HEK293 (cell line): ENCODE data around the gene DNAJB6.

Experiments used
- CTCF ChIA-PET: fragments of 350-600 bp; formaldehyde crosslinking; extraction: SDS; loops from one replicate; lab custom pipeline; 2021; ENCODE audit warnings: antibody characterized with exemption; lab: Yijun Ruan, JAX
- POLR2A ChIA-PET: fragments of 300-600 bp; formaldehyde crosslinking; extraction: SDS; loops from one replicate; lab custom pipeline; 2020; ENCODE audit warnings: antibody characterized with exemption, inconsistent platforms; lab: Yijun Ruan, JAX
- H3K27ac ChIP-seq: fragments of 200-500 bp; sonication (Bioruptor generic); 2 replicates; pipeline ENCODE4 v1.5.1; 2014; ENCODE audit warnings: low read depth, low read length, control low read depth, inconsistent platforms; ENCODE audit errors: extremely low read depth
- H3K36me3 ChIP-seq, 2 experiments: fragments of 200-500 bp in 1 of 2; sonication (Bioruptor generic) in 1 of 2; 1 replicate in 1 of 2; 2 replicates in 1 of 2; pipeline ENCODE4 v1.5.1; 2014 to 2017; ENCODE audit warnings: inconsistent platforms in 2 of 2, low read length in 2 of 2; ENCODE audit not compliant: control insufficient read depth in 2 of 2, insufficient read depth in 1 of 2
- H3K4me1 ChIP-seq: fragments of 200-500 bp; sonication (Bioruptor generic); 2 replicates; pipeline ENCODE4 v1.5.1; 2014; ENCODE audit warnings: mild to moderate bottlenecking, low read length, inconsistent platforms; ENCODE audit not compliant: control insufficient read depth, insufficient read depth
- H3K4me3 ChIP-seq: 2 replicates; pipeline ENCODE4 v1.5.1; 2011; ENCODE audit warnings: low read depth, mild to moderate bottlenecking, control low read depth, low read length, moderate library complexity
- H3K9me3 ChIP-seq: fragments of 200-500 bp; sonication (Bioruptor generic); 2 replicates; pipeline ENCODE4 v1.5.1; 2014; ENCODE audit warnings: low read depth, low read length, inconsistent platforms; ENCODE audit not compliant: control insufficient read depth, insufficient read depth
- GLI2 ChIP-seq: fragments of 450-650 bp; formaldehyde crosslinking; IDR thresholded peaks from 2 replicates; pipeline ENCODE4; 2017; ENCODE audit warnings: missing biosample characterization, missing genetic modification characterization, low read depth, borderline replicate concordance
- GLI4 ChIP-seq: fragments of 450-650 bp; formaldehyde crosslinking; IDR thresholded peaks from 2 replicates; pipeline ENCODE4 v1.5.1; 2016; ENCODE audit warnings: missing biosample characterization, missing genetic modification characterization
- GLIS2 ChIP-seq: fragments of 450-650 bp; formaldehyde crosslinking; IDR thresholded peaks from 2 replicates; pipeline ENCODE4 v1.5.1; 2016; ENCODE audit warnings: missing biosample characterization, missing genetic modification characterization
- KLF16 ChIP-seq: fragments of 450-650 bp; formaldehyde crosslinking; IDR thresholded peaks from 2 replicates; pipeline ENCODE4 v1.5.1; 2017; ENCODE audit warnings: missing biosample characterization, missing genetic modification characterization
- ZBTB17 ChIP-seq: fragments of 450-650 bp; formaldehyde crosslinking; IDR thresholded peaks from 2 replicates; pipeline ENCODE4 v1.5.1; 2016; ENCODE audit warnings: missing biosample characterization, missing genetic modification characterization
- ZNF157 ChIP-seq: fragments of 450-650 bp; formaldehyde crosslinking; IDR thresholded peaks from 2 replicates; pipeline ENCODE4 v1.5.1; 2016; ENCODE audit warnings: missing biosample characterization, missing genetic modification characterization
- ZNF239 ChIP-seq: fragments of 450-650 bp; formaldehyde crosslinking; IDR thresholded peaks from 2 replicates; pipeline ENCODE4 v1.5.1; 2016; ENCODE audit warnings: missing biosample characterization, missing genetic modification characterization
- ZNF341 ChIP-seq: fragments of 450-650 bp; formaldehyde crosslinking; IDR thresholded peaks from 2 replicates; pipeline ENCODE4; 2016; ENCODE audit warnings: low read depth, missing biosample characterization, missing genetic modification characterization
- ZNF48 ChIP-seq: fragments of 450-650 bp; formaldehyde crosslinking; IDR thresholded peaks from 2 replicates; pipeline ENCODE4 v1.5.1; 2016; ENCODE audit warnings: missing biosample characterization, missing genetic modification characterization
- ZNF600 ChIP-seq: fragments of 450-650 bp; formaldehyde crosslinking; IDR thresholded peaks from 2 replicates; pipeline ENCODE4 v1.5.1; 2016; ENCODE audit warnings: missing biosample characterization, missing genetic modification characterization
- ZNF701 ChIP-seq: fragments of 450-650 bp; formaldehyde crosslinking; IDR thresholded peaks from 2 replicates; pipeline ENCODE4 v1.5.1; 2016; ENCODE audit warnings: missing biosample characterization, missing genetic modification characterization
- TF ChIP-seq, protein P1 (sequence below): fragments of 450-650 bp; formaldehyde crosslinking; IDR thresholded peaks from 2 replicates; pipeline ENCODE4 v1.5.1; 2016; ENCODE audit warnings: missing biosample characterization, missing genetic modification characterization
- TF ChIP-seq, protein P2 (sequence below): fragments of 450-650 bp; formaldehyde crosslinking; IDR thresholded peaks from 2 replicates; pipeline ENCODE4 v1.5.1; 2017; ENCODE audit warnings: missing biosample characterization, missing genetic modification characterization
- TF ChIP-seq, protein P3 (sequence below): fragments of 450-650 bp; formaldehyde crosslinking; IDR thresholded peaks from 2 replicates; pipeline ENCODE4 v1.5.1; 2016; ENCODE audit warnings: missing biosample characterization, missing genetic modification characterization

DNAJB6 gene

DNA sequence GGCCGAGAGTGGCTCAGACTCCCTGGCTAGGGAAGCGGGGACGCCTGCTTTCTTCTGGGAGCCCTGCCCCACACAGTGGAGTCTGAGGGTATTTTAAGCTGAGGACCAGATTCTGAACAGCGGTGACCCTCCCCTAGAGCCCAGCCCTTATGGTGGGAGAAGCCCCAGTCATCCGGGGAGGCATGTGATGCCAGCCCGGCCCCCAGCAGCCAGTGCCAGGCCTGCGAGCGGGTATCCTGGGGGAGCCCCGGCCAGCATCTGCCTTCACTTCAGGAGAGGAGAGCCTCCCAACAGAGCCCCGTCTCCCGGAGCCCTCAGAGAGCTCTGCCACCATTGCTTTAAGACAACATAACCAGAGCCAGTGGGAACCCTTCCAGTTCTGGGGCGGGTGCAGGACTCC, 41.5 kb upstream of the DNAJB6 start:
- Histone ChIP-seq H3K36me3 (no peaks in the 10 kb centered on the region), H3K27ac (no peak overlapping the region), H3K4me1 (no peaks in the 10 kb centered on the region), H3K9me3 (no peaks in the 10 kb centered on the region), H3K4me3 (no peak overlapping the region)
- ChIA-PET POLR2A (no interaction called here), CTCF (no interaction called here)
- TF ChIP-seq ZNF48 (tag by site-specific recombination), result no peak
- TF ChIP-seq KLF16 (tag by site-specific recombination), result no peak
- TF ChIP-seq, protein P1, sequence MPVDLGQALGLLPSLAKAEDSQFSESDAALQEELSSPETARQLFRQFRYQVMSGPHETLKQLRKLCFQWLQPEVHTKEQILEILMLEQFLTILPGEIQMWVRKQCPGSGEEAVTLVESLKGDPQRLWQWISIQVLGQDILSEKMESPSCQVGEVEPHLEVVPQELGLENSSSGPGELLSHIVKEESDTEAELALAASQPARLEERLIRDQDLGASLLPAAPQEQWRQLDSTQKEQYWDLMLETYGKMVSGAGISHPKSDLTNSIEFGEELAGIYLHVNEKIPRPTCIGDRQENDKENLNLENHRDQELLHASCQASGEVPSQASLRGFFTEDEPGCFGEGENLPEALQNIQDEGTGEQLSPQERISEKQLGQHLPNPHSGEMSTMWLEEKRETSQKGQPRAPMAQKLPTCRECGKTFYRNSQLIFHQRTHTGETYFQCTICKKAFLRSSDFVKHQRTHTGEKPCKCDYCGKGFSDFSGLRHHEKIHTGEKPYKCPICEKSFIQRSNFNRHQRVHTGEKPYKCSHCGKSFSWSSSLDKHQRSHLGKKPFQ (tag by site-specific recombination), result no peak
- 0 out of 2 replicates have a peak, but pooled peaks have one; percentile 0 for TF ChIP-seq ZNF341 (tag by site-specific recombination)
- no peak for TF ChIP-seq ZBTB17 (tag by site-specific recombination)

DNA sequence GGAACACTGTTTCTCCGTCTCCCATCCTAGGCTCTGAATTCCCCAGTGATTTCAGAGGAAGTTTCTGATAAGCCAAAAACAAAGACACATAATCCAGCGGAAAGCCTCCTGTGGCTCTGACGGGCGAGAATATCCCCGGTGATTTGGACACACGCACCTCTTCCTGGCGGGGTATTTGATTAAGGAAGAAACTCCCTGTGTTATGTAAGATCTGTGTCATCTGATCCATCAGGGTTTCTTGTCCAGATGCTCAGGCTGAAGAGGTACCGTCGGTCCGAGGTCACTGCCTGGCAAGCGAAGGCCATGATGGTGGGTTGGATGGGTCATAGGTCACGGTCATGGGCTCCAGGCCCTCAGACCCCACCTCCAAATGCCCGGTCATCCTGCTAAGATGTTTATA, 39.6 kb upstream of the DNAJB6 start:
- ChIA-PET POLR2A (no interaction called here), CTCF (no interaction called here)
- Histone ChIP-seq H3K9me3 (no peaks in the 10 kb centered on the region), H3K36me3 (no peaks in the 10 kb centered on the region), H3K4me3 (no peak overlapping the region), H3K4me1 (no peaks in the 10 kb centered on the region), H3K27ac (no peak overlapping the region)
- TF ChIP-seq, protein P2, sequence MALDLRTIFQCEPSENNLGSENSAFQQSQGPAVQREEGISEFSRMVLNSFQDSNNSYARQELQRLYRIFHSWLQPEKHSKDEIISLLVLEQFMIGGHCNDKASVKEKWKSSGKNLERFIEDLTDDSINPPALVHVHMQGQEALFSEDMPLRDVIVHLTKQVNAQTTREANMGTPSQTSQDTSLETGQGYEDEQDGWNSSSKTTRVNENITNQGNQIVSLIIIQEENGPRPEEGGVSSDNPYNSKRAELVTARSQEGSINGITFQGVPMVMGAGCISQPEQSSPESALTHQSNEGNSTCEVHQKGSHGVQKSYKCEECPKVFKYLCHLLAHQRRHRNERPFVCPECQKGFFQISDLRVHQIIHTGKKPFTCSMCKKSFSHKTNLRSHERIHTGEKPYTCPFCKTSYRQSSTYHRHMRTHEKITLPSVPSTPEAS (tag by site-specific recombination), result no peak
- TF ChIP-seq ZNF701 (tag by site-specific recombination), result no peak
- no peak for TF ChIP-seq GLI4

DNA sequence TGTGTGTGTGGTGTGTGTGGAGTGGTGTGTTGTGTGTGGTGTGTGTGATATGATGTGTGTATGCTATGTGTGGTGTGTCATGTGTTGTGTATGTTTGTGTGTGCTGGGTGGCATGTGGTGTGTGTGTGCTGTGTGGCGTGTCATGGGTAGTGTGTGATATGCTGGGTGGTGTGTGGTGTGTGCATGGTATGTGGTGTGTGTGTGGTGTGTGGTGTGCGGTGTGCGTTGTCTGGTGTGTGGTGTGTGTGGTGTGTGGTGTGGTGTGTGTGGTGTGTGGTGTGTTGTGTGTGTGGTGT, 37.5 kb upstream of the DNAJB6 start:
- H3K9me3 ChIP-seq, result no peaks in the 10 kb centered on the region
- no peaks in the 10 kb centered on the region for H3K36me3 ChIP-seq
- no peaks in the 10 kb centered on the region for H3K4me1 ChIP-seq
- POLR2A ChIA-PET, result no interaction called here
- CTCF ChIA-PET, result no interaction called here
- TF ChIP-seq, protein P3, sequence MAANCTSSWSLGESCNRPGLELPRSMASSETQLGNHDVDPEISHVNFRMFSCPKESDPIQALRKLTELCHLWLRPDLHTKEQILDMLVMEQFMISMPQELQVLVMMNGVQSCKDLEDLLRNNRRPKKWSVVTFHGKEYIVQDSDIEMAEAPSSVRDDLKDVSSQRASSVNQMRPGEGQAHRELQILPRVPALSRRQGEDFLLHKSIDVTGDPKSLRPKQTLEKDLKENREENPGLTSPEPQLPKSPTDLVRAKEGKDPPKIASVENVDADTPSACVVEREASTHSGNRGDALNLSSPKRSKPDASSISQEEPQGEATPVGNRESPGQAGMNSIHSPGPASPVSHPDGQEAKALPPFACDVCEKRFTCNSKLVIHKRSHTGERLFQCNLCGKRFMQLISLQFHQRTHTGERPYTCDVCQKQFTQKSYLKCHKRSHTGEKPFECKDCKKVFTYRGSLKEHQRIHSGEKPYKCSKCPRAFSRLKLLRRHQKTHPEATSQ (tag by site-specific recombination), result 0 out of 2 replicates have a peak, but pooled peaks have one; percentile 72
- TF ChIP-seq ZNF600 (tag by site-specific recombination) (no peak), ZNF239 (tag by site-specific recombination) (peak; percentile 6; the same call in 1 of the 2 replicates), GLI2 (tag by site-specific recombination) (no peak), GLIS2 (tag by site-specific recombination) (no peak), ZNF157 (0 out of 2 replicates have a peak, but pooled peaks have one; percentile 5)
- TF ChIP-seq, protein P1 (tag by site-specific recombination), result peak; percentile 30; the same call in 1 of the 2 replicates
- TF ChIP-seq, all 188 proteins: peak for 4
- H3K27ac ChIP-seq, result no peak overlapping the region
- no peak overlapping the region for H3K4me3 ChIP-seq
